NCI-H774 (cell line): Measurements from ENCODE around the gene AKAP5.

Source experiments
- DNase-seq: peaks from one replicate; lab custom pipeline; 2025; lab: John Stamatoyannopoulos, UW

AKAP5 gene, protein sequence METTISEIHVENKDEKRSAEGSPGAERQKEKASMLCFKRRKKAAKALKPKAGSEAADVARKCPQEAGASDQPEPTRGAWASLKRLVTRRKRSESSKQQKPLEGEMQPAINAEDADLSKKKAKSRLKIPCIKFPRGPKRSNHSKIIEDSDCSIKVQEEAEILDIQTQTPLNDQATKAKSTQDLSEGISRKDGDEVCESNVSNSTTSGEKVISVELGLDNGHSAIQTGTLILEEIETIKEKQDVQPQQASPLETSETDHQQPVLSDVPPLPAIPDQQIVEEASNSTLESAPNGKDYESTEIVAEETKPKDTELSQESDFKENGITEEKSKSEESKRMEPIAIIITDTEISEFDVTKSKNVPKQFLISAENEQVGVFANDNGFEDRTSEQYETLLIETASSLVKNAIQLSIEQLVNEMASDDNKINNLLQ

DNA sequence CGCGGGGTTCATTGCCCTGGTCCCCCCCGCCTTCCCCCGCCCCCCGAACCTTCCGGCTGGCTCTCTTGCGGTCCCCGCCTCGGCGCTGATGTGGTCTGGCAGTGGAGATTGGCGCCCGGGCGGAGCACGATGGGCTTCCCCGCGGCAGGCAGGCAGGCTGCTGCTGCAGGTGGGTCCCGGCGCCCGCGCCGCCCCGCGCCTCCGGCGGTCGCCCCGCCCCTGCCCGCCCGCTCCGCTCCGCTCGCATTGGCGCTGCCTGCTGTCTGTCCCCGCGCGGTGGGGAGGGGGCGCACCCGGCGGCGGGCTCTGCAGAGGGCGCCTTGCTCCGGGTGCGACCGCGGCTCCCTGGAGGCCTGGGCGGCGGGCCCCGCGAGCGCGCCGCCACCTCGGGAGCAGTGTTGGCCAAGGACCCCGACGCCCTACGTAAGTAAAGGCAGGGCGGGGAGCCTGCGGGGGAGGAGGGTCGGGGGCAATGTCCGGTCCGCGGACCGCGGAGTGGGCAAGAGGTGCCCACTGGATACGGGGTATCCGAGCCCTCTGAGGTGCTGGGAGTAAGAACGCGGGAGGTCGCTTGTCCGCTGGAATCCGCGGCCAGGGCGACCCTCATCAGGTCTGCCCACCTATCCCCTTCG is at the start of gene AKAP5:
Gene AKAP5 (plus strand): TSS at position 309 of the 632 bp plus-strand sequence. CDS start 2,896 bp downstream, outside the sequence.
- DNase-seq, result peak; percentile 44

DNA sequence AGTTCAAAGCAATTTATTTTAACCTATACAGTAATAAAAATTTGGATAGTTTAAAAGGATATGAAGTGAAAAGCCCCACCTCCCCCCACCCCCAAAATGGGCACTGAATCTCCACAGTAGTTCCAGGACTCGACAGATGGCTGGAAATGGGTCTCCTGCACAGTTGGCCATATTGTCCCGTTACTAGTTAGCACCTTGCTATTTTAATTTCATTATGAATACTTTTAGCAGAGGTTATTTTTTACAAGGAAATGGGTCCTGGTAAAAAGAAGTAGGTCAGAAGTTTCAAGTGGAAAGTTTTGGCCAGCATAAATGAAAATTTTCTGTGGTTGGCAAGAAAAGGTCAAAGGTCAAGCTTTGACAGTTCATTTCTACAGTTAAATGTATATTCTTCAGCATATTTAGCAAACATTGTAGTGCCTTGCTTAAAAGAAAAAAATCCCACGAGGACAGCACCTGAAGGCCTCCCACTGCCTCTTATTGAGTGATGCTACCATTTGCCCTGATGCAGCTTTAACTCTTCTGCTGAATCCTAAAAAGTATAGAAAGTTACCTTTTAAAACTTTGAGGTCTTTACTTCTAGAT is 48.9 kb upstream of the AKAP5 start:
- no peak for DNase-seq

DNA sequence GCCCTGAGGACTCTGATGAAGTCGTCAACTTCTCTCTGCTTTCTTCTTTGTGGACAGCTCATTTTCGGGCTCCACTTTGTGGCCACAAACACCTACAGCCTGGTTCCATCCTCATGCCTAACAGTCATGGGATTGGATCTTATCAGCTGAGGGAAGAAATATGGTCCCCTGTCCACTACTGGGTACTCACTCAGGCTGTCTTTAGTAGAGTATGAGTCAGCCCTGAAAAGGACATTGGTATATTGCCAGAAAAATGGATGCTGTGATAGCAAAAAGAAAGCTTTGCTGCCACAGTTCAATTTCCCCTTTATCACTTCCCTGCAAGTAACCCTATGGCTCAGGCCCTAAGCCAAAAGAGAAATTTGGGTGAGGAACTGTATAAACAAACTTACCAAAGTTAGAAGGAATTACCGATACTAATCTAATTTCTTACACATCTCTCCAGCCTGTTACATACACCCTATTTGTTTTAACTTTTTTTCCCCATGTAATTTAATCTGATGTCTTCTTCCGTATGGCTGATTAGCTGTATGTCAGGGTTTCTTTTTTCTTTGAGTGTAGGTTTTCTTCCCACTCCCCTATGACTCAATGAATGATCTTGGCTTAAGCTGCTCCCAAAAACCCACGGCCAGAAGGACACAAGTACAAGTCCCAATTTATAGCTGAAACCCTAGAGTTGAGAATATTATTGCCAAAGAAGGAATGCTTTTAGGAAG is 48.1 kb upstream of the AKAP5 start:
- no peak for DNase-seq

DNA sequence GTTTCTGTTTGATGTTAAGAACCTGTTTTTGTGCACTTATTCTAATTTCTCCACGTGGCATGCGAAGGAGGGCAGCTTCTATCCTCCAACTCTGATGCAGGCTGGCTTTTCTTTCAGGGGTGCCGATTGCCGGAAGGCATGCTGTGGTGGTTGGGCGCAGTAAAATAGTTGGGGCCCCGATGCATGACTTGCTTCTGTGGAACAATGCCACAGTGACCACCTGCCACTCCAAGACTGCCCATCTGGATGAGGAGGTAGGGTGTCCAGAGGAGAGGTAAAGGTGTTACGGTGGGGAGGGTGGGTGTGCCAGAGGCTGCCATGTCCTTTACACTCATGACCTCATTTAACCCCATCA is 47.6 kb upstream of the AKAP5 start:
- no peak for DNase-seq

DNA sequence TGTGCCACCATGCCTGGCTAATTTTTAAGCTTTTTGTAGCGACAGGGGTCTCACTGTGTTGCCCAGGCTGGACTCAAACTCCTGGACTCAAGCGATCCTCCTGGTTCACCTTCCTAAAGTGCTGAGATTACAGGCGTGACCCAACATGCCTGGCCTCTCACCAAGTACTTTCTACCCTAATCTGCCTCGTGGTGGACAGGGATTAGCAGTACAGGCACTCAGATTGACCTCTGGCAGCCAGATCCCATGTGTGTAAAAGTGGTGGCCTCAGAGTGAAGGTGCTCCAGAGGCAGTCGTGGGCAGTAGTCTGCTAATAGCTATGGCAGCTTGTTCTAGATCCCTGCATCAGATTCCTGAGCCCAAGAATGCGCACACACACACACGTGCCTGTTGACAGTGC is 46.3 kb upstream of the AKAP5 start:
- DNase-seq, result no peak

DNA sequence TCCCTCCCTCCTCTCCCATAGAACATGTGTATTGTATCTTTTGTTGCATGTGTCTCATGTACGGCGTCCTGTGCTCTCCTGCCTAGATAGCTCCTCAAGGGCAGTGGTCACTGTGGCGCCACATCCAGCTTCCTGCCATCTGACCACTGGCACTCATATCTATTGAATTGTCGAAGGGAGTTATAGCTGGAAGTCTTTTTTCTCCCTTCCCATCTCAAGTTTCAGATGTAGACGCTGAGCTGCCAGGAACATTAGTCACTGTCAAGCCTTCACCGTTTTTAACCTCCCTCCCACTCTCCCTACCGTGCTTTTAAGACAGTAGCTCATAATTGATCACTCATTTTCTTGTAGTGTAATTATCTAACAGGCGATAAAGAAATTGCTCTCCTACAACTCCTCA is 44.1 kb upstream of the AKAP5 start:
- DNase-seq, result no peak

DNA sequence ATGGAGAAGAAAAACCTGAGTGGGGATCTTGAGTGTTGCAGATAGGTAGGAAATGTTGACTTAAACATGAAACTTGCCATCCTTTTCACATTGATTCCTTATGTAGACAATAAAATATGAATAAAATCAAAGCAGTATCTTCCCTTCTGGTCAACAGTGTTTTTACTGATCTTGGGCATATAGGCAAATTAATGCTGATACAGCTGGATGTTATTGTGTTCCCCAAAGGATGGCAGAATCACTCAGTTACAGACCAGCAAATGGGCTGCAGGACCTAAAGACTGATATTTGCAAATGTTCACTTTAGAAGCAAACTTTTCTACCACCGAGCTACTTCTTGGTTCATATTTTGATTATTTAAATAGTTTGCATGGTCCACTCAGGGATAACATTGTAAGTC is 43.3 kb upstream of the AKAP5 start:
- DNase-seq, result no peak

DNA sequence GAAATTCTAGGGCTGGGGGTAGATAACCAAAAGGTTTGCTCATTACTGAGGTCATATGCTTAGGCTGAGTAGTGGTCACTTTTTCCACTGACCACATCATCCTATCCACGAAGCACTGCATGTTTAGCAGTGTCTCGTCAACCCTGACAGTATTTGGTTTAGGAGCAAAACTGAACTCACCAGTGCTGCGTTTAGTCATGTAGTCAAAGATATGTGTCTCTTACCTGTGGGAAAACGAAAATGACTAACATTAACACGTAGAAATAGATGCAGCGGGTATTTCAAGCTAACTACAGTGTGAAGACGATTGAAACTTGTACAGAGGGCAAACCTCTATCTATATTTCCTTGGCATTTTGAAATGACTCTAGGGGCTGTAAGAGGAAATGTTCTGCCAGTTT is 42.5 kb upstream of the AKAP5 start:
- DNase-seq, result no peak

DNA sequence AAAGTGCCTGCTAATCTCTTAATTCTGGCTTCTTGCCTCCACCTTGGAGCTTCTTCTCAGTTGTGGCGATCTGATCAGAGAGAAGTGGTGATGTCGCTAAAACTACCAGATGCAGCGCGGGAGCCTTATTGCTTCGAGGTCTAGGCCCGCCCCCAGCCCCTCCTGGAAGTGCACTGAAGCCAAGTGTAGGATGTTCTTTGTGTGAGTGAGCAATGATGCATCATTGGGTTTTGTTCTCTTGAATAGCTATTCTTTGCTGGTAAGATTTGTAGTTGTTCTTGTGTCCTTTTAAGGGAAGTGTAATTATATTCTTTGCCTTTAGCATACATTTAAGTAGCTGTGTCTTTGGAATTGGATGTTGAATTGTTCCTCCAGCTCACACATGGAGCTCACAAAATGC is 41.3 kb upstream of the AKAP5 start:
- no peak for DNase-seq

DNA sequence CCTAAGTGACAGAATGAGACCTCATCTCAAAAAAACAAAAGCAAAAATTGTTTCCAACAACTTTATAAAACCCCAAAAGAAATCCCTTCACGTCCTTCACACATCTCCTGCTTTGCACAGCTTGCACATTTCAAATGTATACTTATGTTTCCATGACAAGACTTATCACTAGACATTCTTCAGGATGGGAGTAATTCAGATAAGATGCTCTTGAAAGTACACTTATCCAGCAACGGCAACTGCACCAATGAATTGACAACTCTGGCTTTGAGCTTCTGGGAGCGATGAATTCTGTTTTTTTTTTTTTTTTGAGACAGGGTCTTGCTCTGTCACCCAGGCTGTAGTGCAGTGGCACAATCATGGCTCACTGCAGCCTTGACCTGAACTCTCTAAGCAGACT is 30.8 kb upstream of the AKAP5 start:
- DNase-seq, result no peak

DNA sequence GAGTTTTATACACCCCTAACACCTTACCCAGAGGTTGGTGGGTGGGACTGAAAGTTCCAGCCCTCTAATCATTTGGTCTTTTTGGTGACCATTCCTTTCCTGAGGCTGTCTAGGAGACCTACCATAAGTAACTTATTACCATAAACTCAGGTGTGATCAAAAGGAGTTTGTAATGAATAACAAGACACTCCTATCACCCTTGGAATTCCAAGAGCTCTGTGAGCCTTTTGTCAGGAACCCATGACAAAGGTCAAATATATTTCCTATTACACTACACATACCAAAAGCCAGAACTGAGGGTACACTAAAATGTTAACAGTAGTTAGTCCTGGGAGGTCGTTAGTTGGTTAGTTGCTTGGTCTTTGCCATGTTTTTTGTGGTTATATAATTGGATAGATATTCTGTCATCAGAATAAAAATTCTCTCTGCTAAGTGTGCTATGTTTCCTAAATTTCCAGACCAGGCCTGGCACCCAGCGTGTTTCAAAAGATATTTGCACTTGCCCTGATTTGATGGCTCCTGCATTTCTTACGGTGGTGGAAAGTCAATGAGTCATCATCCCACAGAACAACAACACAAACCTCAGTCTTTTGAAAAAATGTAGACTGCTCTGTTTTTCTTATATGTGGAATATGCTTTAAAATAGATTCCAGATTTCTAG is 27.0 kb upstream of the AKAP5 start:
- no peak for DNase-seq

DNA sequence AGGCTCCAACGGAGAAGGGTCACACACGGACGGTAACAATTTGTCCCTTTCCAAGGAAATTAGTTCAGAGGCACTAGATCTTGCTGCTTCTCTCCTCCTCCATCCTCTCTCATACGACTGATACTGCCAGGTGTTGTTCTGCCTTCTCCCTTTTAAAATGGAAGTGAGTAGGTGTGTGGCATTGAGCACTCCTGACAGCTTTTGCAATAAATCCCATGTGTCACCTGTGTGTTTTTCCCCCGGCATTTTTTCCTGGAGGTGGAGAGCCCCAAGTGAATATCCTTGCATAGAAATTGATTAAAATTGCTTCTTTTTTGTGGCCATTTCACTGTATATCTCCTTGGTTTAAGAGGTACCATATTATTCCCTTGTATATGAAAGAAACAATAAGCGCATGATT is 26.2 kb upstream of the AKAP5 start:
- DNase-seq, result no peak

DNA sequence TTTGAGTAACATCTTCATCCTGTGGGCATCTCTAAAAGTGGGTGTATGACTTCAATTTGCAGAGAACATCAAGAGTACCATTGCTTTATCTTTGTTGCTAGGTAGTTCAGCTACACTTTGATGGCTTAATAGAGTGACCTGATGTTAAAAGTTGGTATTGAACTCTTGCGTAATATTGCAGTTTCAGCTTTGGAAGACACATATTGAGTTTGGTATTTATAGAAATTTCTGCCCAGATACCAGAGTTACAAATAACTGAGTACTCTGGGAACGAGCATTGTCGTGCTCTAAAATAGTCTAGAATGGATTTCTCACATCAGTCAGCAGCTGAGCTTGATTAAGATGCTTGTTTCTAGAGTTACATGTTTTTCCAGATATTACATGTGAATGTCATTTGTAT is 24.8 kb upstream of the AKAP5 start:
- no peak for DNase-seq

DNA sequence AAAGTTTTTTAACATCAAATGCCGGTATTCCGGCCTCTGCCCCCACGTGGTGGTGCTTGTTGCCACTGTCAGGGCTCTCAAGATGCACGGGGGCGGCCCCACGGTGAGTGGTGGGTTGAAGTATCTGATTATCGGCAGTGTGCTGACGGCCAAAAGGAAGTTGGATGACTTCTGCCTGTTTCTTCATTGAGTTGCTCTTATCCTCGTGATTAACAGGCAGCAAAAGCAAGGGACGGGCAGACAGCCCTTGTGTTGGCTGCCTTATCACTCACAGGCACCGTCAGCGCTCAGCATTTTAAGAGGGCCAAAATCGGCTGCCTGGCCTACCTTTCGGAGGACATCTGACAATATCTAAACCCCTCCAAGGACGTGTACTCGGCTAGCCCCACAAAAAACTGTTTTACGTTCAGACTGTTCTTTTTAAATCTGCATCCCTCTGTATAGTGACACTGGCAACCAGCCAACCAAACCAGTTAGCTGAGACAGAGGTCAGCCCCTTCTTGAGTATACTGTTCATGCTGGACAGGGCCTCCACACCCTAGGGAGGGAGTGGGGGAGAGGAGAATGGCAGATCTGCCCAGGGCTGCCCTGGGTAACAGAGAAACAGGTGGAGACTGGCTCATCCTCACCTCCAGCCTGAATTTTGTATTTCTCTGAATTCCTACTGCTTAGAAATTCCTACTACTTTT is 22.9 kb upstream of the AKAP5 start:
- no peak for DNase-seq

DNA sequence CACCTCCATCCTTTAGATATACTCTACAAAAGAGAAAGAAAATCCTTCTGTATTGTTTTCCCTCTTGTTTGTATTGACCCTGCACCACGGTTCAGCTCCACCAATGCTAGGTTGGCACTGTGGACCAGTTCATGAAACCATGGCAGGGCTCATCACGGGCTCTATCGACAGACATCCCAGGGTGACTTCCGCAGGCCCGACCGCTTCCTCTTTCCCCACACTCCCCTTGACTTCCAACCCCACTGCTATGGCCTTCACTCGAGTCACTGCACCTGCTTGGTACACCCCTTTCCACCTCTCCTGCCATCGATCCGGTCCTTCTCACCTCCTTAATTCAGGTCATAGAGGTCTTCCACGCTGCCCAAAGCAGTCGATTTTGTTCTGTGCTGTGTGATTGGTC is 21.2 kb upstream of the AKAP5 start:
- no peak for DNase-seq

DNA sequence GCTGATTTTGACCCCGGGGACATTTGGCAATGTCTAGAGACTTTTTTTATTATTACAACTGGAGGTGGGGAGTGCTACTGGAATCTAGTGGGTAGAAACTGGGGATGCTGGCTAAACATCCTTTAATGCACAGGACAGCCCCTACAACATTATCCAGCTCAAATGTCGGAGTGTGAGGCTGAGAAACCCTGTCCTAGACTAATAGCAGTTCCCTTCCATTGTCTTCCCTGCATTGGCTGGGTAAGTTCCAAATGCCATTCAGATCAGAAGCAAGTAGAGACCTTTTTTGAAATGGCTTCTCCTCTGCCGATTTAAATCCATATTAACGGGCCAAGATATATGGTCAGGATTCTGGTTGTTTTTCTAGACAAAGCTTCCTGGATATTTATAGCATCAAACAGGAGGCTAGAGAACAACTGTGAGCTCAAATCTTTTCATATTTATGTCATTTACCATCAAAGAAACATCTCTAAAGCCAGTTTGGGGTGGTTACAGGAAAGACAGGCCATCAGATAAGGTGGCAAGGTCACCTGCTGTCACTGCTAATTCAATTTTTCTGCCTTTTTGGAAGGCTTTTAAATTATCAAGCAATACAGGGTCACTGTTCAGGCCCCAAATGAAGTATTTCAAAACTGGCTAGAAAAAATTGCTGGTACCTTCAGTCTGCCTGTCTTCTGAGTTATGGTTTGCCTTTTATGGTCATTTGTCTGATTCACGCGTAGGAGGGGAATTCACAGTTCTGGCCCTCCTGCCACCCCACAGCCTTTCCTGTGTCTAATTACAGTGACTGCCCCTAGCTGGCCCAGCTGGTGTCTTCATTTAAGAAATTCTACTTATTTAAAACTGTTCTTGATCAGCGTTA is 20.1 kb upstream of the AKAP5 start:
- DNase-seq, result no peak

DNA sequence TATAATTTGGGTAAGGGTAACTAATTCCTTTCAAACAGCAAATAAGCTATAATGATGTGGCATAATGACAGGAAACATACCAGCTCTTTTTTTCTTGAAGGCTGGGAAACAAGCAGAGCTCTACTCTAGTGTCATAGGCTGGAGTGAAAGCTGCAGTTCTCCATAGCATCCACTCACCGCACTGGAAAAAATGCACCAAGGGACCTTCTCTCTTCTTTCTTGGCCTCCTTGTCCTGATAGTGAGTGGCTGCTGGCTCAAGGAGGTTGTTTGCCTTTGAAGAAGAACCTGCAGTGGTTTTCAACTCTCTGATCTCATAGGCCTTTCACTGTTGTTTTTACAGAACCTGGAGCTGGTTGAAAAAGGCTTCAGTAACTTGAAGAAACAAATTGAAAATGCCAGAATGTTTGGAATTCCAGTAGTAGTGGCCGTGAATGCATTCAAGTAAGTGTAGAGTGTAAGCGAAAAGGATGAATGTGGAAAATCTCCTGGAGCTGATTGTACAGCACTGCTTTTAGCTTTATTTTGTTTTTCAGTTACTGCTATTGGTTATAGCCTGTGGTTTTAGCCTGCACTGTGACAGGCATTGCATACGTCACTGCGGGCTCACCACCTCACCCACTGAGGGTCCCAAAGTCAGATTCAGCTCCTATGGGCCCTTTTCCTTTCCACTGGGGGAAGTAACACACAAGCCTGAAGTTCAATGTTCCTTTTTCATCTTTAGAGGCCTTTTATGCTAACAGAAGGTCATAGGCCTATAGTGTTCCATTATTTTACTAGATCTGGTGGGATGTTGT is 17.2 kb upstream of the AKAP5 start:
- no peak for DNase-seq

DNA sequence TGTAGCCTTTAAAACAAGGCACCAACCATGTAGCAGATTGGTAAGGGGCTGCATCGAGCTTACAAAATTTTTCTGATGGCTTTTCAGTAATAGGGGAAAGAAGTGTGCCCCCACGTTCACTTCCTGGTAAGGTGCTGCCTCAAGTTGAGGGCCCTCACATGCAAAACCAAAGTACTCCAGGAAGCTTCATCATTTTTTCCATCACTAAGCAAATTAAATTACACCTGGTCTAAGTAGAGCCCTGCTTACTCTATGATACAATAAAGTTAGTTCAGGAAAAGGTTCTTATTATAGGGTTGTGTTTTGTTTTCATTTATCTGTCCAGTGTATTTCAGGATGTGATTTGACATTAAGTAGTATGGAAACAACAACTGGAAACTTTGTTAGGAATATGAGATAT is 15.0 kb upstream of the AKAP5 start:
- no peak for DNase-seq

DNA sequence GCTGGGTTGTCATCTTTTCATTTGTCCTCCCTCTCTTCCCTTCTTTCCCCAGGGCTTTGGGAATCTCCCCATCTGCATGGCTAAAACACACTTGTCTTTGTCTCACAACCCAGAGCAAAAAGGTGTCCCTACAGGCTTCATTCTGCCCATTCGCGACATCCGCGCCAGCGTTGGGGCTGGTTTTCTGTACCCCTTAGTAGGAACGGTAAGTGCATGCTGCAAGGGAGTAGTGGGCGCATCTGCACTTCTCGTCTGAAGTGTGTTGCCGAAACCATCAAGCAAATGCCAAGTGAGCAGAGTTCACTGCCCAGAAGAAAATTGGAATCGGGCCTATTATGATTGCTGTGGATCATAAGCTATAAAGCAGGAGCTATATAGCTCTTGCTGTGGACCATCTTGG is 10.6 kb upstream of the AKAP5 start:
- no peak for DNase-seq
